Rectal smooth muscle tissue (tissue), 1 donor: ENCODE results near the gene MCAM.

ENCODE experiments used
- H3K27ac ChIP-seq: one replicate; pipeline ENCODE4 v1.7.0; 2013; ENCODE audit warnings: low read depth, low read length, inconsistent platforms
- H3K27me3 ChIP-seq: one replicate; pipeline ENCODE4 v1.7.0; 2013; ENCODE audit warnings: low read length; ENCODE audit not compliant: control insufficient read depth, insufficient read depth
- H3K36me3 ChIP-seq: one replicate; pipeline ENCODE4 v1.7.0; 2013; ENCODE audit warnings: low read length; ENCODE audit not compliant: control insufficient read depth, insufficient read depth
- H3K4me1 ChIP-seq: one replicate; pipeline ENCODE4 v1.7.0; 2013; ENCODE audit warnings: low read length; ENCODE audit not compliant: control insufficient read depth, insufficient read depth
- H3K4me3 ChIP-seq: one replicate; pipeline ENCODE4 v1.7.0; 2013; ENCODE audit warnings: low read length
- H3K9ac ChIP-seq: one replicate; pipeline ENCODE4 v1.7.0; 2013; ENCODE audit warnings: low read length

Gene MCAM

GRCh38 chr11:119319136-119319699, 2.3 kb upstream of the MCAM start:
- H3K27me3 ChIP-seq = peaks cover 3% of the 10 kb centered on the region
- H3K27ac ChIP-seq = peak overlapping the region; percentile 91
- H3K9ac ChIP-seq = no peak overlapping the region
- no peak overlapping the region for H3K4me3 ChIP-seq
- H3K4me1 ChIP-seq = peaks cover 43% of the 10 kb centered on the region
- peaks cover 4% of the 10 kb centered on the region for H3K36me3 ChIP-seq

GRCh38 chr11:119318240-119319135, 1.6 kb upstream of the MCAM start:
- peak overlapping the region; percentile 91 for H3K27ac ChIP-seq
- no peak overlapping the region for H3K9ac ChIP-seq
- peaks cover 43% of the 10 kb centered on the region for H3K4me1 ChIP-seq
- H3K4me3 ChIP-seq = no peak overlapping the region
- H3K27me3 ChIP-seq = peaks cover 3% of the 10 kb centered on the region
- H3K36me3 ChIP-seq = peaks cover 4% of the 10 kb centered on the region

- Histone ChIP-seq H3K27ac (peak overlapping the region; percentile 91), H3K27me3 (peaks cover 3% of the 10 kb centered on the region), H3K36me3 (peaks cover 7% of the 10 kb centered on the region), H3K4me3 (peak overlapping the region; percentile 56), H3K4me1 (peaks cover 43% of the 10 kb centered on the region), H3K9ac (no peak overlapping the region)
These were observed 786 bp upstream of the MCAM start for GRCh38 chr11:119317592-119318239.

- H3K27ac ChIP-seq = peak overlapping the region; percentile 91
- H3K9ac ChIP-seq = peak overlapping the region; percentile 49
- peaks cover 16% of the 10 kb centered on the region for H3K36me3 ChIP-seq
- H3K4me1 ChIP-seq = peaks cover 39% of the 10 kb centered on the region
- peak overlapping the region; percentile 52 for H3K4me3 ChIP-seq
- H3K27me3 ChIP-seq = peaks cover 3% of the 10 kb centered on the region
These were observed 758 bp downstream of the MCAM start for GRCh38 chr11:119316016-119316728.

- Histone ChIP-seq H3K27me3 (peaks cover 3% of the 10 kb centered on the region), H3K4me3 (peak overlapping the region; percentile 52), H3K4me1 (peaks cover 37% of the 10 kb centered on the region), H3K36me3 (peaks cover 19% of the 10 kb centered on the region), H3K9ac (no peak overlapping the region), H3K27ac (peak overlapping the region; percentile 91)
These were observed 1.6 kb downstream of the MCAM start for GRCh38 chr11:119315131-119316015.

GRCh38 chr11:119314726-119315125, 2.2 kb downstream of the MCAM start:
- H3K4me3 ChIP-seq = peak overlapping the region; percentile 52
- no peak overlapping the region for H3K9ac ChIP-seq
- peak overlapping the region; percentile 91 for H3K27ac ChIP-seq
- H3K36me3 ChIP-seq = peaks cover 19% of the 10 kb centered on the region
- peaks cover 3% of the 10 kb centered on the region for H3K27me3 ChIP-seq
- H3K4me1 ChIP-seq = peaks cover 31% of the 10 kb centered on the region

GRCh38 chr11:119310682-119311052, 6.3 kb downstream of the MCAM start:
- Histone ChIP-seq H3K27ac (no peak overlapping the region), H3K4me3 (no peak overlapping the region), H3K36me3 (peaks cover 24% of the 10 kb centered on the region), H3K9ac (no peak overlapping the region), H3K4me1 (peaks cover 8% of the 10 kb centered on the region), H3K27me3 (peaks cover 3% of the 10 kb centered on the region)

- Histone ChIP-seq H3K9ac (no peak overlapping the region), H3K36me3 (peaks cover 24% of the 10 kb centered on the region), H3K27me3 (no peaks in the 10 kb centered on the region), H3K4me3 (no peak overlapping the region), H3K27ac (no peak overlapping the region), H3K4me1 (peaks cover 5% of the 10 kb centered on the region)
These were observed 6.8 kb downstream of the MCAM start for GRCh38 chr11:119309953-119310681.

- Histone ChIP-seq H3K36me3 (peaks cover 21% of the 10 kb centered on the region), H3K9ac (no peak overlapping the region), H3K4me3 (no peak overlapping the region), H3K27me3 (no peaks in the 10 kb centered on the region), H3K27ac (no peak overlapping the region), H3K4me1 (peaks cover 2% of the 10 kb centered on the region)
These were observed 7.5 kb downstream of the MCAM start for GRCh38 chr11:119309411-119309810.

- no peak overlapping the region for H3K9ac ChIP-seq
- peaks cover 2% of the 10 kb centered on the region for H3K4me1 ChIP-seq
- peaks cover 21% of the 10 kb centered on the region for H3K36me3 ChIP-seq
- H3K27ac ChIP-seq = no peak overlapping the region
- no peak overlapping the region for H3K4me3 ChIP-seq
- H3K27me3 ChIP-seq = no peaks in the 10 kb centered on the region
These were observed 9.0 kb downstream of the MCAM start for GRCh38 chr11:119307974-119308373.

GRCh38 chr11:119307219-119307618, 9.7 kb downstream of the MCAM start:
- peaks cover 2% of the 10 kb centered on the region for H3K4me1 ChIP-seq
- no peak overlapping the region for H3K4me3 ChIP-seq
- H3K36me3 ChIP-seq = peaks cover 14% of the 10 kb centered on the region
- no peak overlapping the region for H3K9ac ChIP-seq
- no peaks in the 10 kb centered on the region for H3K27me3 ChIP-seq
- H3K27ac ChIP-seq = peak overlapping the region; percentile 10
